Measurements from ENCODE around the gene PRCP. TPM values are rescaled to one million over a fixed set of nuclear protein-coding genes. Genes with fewer than 3 reads are reported as not detected.

Gene PRCP
- polyA plus RNA-seq, 4 donors: 276 to 327 (median 317) TPM

DNA sequence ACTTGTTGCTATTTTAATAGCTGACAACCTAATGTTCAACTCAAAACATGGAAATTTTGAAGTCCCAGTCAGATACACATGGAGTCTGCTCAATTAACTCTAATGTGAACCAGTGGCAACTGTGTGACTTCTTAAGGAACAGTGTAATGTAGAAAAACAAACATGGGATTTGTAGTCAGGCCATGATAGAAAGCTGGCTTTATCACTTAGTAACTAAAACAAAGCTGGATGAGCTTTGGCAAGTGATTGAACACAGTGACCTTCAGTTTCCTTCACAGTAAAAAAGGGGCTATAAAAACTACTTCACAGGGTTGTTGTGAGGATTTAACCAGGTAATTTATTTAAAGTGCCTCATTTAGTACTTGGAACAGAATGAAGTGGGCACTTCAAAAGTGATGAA, 62.6 kb downstream of the PRCP start:
- no peak for DNase-seq (ENCODE audit: low read depth in 4 of 4, low spot score in 3 of 4)

DNA sequence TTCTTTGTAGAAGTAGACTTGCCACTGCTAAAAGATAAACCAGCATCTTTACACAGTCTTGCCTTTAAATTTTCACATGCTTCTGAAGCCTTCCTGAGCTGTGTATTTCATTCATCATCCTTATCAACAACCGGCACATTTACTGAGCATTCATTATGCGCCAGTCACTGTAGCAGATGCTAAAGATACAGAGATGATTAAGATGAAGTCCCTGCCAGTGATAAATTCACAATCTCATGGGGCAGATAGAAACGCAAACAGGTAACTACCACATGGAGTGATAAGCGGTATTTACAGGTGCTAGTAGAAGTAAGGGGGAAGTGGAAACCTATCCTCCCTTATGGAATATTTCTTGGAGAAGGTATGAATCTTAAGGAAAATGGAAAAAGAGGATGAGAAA, 67.2 kb downstream of the PRCP start:
- no peak for DNase-seq (ENCODE audit: low read depth in 4 of 4, low spot score in 3 of 4)

DNA sequence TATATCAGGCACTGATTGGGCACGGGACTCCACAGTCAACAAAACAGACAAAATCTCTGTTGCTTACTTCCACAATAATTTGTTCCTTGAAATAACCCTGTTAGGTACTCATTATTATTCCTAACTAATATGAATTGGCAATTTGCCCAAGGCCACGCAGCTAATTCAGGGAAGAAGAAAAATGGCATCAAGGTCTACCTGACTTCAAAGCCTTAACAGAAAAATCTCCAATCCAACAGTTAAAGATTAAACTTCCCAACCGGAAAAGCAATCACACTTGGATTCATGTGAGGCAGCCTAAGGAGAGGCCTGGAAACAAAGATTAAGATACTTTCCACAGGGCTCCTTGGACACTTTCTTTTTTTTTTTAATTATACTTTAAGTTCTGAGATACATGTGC, 68.9 kb downstream of the PRCP start:
- peak in 3 of 4 donors; percentile 40 to 49 (median 43) for DNase-seq (ENCODE audit: low read depth in 4 of 4, low spot score in 3 of 4)

DNA sequence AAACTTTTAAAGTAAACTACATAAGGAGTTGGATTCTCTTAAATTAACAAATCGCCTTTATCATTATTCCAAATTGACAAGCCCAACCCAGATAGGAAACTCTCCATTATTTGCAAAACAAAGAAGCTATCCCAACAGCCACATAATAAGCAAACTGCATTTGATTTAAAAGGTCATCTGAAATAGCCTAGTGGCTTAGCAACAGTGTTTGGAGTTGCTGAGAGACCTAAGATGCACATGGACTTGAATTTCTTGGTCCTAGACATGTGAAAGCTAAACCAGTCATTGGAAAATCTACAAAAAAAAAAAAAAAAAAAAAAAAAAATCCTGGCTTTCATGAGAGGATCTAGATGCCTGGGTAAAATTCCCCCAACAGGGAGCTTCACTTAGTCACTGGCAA, 69.5 kb downstream of the PRCP start:
- no peak for DNase-seq (ENCODE audit: low read depth in 4 of 4, low spot score in 3 of 4)

DNA sequence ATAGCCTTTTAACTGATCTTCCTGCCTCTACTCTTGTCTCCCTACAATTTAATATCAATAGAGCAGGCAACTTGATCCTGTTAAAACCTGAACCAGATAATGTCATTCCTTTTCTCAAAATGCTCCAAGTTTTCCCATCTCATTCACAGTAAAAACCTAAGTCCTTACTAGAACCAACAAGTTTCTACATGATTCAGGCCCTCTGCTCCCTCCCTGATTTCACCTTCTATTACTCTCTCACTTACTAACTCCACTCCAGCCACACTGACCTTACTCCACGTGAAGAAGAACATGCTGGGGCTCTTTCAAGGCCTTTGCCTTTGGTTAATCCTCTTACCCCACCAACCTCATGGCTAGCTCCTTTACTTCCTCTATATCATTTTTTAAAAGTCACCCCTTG, 71.1 kb downstream of the PRCP start:
- DNase-seq (ENCODE audit: low read depth in 4 of 4, low spot score in 3 of 4): no peak

DNA sequence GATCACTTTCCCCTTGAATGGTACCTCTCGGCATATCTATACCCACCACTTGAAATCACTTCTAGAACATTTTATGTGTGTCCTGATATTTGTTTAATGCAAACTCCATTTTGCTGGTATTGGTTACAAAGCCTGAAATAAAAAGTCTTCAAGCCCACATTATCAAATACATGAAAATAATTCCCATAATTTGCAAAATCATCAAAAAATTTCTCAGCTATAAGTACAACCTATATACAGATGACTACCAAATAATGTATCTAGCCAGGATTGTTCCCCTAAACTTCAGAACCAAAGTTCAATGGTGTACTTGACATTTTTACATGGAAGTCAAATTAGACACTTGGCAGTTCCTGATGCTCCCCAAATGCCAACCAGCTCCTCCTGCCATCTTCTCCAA, 71.8 kb downstream of the PRCP start:
- no peak for DNase-seq (ENCODE audit: low read depth in 4 of 4, low spot score in 3 of 4)

DNA sequence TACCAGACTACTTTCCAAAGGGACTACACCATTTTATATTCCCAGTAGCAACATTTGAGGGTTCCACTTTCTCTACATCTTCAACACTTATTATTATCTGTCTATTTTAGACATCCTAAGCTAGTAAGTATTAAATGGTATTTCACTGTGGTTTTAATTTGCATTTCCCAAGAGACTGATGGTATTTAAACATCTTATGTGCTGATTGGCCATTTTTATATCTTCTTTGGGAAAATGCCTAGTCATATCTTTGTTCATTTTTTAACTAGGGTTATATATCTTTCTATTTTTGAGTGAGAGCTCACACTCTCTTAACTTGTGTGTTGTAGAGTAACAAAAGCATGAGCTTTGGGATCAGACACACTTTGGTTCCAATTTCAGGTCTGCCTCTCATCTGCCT, 73.7 kb downstream of the PRCP start:
- DNase-seq (ENCODE audit: low read depth in 4 of 4, low spot score in 3 of 4): no peak

DNA sequence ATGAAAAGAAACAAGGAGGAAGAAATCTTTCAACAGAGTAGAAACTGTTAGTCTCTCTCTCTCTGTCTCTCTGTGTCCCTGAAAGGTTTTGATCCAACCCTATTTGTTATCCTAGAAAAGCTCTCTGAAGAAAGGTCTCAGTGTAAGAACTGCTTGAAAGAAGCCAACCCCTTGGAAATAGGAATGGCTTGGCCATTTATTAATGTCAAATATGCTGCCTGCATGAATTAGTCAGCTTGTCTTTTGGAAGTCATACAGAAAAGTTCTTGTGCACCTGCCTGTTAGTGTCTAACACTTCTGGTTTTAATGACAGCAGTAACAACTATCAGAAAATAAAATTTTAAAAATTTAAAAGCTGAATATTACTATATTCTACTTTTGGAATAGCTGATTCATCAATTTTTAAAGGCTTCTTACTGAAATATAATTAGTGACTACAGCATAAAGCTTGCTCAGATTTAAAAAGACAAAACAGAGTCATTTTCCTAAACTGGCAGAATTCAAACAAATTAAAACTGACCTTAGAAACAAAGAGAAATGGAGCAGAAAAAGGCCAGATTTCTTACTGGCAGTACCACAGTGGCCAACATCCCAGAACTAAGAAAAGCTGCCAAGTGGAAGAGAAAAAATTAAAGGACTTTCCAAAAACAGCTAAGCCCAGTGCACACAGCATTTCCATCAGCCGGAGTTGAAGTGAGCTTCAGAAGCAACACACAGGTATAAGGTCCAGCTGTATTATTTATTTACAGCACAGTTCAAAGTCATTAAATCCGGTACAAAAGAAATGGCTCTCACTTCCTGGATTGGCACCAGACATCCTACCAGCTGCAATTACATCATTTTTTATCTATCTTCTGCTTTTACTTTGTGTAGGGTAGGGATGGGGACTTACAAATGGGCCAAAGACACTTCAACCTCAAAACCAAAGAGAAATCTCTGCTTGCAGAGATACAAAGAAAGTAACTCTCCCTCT, 76.3 kb downstream of the PRCP start:
- no peak for DNase-seq (ENCODE audit: low read depth in 4 of 4, low spot score in 3 of 4)

DNA sequence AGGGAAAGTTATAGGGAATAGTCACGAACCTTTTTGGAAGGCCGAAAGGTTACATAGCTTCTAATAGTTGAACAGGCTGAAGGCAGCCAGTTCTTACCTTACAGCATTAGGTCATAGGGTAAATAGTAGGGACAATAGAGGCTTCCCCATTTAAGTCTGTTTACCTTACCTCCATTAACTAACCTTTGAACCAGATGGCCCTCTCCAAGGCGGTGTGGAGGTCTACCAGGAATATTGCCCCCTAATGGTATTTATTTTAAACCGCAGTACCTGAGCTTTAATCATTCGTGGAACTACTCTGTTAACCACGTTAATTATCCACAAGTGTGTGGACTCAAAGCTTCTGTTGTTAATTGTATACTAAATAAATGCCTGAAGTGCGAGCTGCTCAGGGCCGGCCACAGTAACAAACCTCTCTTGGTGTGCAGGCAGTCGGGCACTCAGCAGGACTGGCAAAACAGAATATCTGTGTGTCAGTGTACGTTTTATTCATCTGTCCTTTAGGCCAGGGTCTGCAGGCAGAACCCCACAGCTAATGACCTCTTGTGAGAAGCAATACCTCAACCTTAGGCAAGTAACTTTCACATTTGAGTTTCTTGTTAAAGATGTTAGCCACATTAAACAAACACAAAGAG, 81.7 kb downstream of the PRCP start:
- peak in 1 of 4 donors; percentile 28 for DNase-seq (ENCODE audit: low read depth in 4 of 4, low spot score in 3 of 4)

DNA sequence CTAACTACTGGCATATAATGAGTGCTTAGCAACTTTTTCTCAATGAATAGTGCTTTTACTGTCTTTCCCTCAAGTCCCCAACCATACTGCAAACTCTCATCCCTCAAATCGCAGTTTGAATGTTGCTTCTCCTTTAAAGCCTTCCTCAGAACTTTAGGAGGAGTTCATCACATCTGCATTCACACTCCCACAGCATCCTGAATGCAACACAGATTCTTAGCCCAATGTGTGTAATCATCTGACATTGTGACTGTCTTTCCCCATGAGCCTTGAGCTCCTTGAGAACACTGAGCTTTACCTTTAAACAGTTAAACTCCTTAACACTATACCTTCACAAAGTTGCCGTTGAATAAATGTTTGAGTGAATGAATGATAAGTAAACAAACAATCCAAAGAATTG, 84.8 kb downstream of the PRCP start:
- DNase-seq (ENCODE audit: low read depth in 4 of 4, low spot score in 3 of 4): no peak

DNA sequence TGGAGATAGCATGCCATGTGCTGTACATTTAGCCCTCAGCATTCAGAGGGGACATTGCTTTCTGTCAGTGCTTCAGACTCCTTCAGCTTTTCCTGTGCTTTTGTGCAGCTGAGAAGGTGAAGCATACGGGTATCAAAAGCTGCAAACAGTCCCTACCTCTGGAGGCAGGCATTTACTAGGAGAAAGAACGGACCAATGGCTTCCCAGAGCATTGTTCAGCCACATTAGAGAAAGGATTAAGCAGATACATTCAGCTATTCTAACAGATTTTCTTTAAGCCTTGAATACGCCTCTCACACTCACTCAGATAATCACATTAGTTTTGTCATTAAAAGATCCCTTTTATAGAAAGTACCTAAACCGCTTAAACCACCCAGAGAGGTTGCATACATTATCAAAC, 85.9 kb downstream of the PRCP start:
- DNase-seq (ENCODE audit: low read depth in 4 of 4, low spot score in 3 of 4): no peak

DNA sequence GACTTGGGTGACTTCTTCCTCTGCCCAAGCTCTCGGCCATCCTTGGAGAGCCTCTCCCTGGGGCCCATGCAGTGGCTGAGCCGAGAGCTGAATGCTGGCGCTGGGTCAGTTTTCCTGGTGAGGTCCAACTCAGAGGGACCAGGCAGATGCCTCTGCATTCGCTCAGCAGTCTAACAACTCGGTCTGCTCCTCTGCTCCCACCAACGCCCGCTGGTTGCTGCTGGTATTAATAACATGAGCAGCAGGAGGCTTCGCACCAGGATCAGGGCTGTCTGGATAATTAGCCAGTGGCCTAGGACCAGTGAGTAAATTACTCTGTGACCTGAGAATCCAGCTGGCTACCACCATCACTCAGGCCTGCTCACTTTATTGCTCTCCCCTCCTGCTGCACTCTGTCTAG, 88.9 kb downstream of the PRCP start:
- DNase-seq (ENCODE audit: low read depth in 4 of 4, low spot score in 3 of 4): no peak

DNA sequence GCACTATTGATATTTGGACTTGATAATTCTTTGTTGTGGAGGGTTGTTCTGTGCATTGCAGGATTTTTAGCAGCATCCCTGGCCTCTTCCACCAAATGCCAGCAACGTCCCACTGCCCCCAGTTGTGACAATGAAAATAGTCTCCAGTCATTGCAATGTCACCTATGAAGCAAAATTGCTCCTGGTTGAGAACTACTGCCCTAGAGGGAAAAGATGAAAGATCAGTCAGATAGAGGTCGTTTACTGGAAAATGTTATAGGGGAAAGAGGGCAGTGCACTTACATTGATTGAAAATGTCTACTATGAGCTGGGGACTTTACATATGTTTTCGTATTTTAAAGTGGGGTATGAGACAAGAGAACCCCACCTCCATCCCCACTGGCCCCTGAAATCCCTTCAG, 89.5 kb downstream of the PRCP start:
- no peak for DNase-seq (ENCODE audit: low read depth in 4 of 4, low spot score in 3 of 4)

DNA sequence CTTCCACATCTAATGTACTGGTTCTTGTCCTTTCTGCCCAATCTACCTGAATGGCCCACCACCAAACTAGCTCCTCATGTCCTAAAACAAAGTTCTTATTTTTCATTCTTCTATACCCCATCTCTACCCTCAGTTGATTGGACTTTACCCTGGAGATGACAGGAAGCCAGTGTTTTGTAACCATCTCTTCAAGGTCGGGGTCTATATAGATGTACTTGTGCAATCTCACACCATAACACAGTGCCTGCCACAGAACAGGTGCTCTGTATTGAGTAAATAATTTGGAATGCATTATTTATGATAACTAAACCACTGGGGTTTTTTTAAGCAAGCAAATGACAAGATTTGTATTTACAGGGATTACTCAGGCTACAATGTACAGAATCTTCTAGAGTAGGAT, 89.9 kb downstream of the PRCP start:
- DNase-seq (ENCODE audit: low read depth in 4 of 4, low spot score in 3 of 4): no peak

DNA sequence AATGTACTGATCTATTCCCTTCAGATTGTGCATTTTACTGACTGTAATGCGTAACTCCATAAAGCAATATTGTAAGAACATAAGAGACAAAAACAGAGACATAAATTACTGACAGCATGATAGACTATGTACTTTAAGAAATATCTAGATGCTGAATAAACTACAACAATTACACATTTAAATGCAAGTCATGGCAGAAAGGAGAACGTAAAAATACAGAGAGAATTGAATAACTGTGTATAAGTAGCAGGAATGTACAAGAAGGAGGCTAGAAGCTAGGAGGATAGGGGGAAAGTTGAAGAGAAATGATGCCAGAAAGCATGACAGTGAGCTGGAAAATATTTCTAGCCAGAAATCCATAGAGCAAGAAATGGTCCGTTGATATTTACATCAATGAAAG, 92.6 kb downstream of the PRCP start:
- DNase-seq (ENCODE audit: low read depth in 4 of 4, low spot score in 3 of 4): no peak

DNA sequence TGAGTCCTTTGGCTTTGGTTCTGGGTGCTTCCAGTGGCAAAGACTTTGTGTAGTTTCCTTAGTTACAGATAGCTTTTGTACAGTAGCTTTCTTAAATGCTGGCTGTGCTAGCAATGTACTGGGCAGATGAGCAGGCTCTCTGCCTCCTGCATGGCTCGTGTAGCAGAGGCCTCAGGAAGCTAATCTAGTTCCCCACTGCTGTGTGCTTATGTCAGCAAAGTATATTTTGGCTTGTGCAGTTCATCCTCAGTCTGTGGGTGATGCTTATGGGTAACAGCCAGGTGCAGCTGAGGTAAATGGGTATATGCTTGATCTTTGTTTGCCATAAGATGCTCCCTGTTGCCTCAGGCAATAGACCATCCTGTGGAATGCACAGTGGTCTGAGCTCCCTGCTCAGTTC, 97.5 kb downstream of the PRCP start:
- no peak for DNase-seq (ENCODE audit: low read depth in 4 of 4, low spot score in 3 of 4)

DNA sequence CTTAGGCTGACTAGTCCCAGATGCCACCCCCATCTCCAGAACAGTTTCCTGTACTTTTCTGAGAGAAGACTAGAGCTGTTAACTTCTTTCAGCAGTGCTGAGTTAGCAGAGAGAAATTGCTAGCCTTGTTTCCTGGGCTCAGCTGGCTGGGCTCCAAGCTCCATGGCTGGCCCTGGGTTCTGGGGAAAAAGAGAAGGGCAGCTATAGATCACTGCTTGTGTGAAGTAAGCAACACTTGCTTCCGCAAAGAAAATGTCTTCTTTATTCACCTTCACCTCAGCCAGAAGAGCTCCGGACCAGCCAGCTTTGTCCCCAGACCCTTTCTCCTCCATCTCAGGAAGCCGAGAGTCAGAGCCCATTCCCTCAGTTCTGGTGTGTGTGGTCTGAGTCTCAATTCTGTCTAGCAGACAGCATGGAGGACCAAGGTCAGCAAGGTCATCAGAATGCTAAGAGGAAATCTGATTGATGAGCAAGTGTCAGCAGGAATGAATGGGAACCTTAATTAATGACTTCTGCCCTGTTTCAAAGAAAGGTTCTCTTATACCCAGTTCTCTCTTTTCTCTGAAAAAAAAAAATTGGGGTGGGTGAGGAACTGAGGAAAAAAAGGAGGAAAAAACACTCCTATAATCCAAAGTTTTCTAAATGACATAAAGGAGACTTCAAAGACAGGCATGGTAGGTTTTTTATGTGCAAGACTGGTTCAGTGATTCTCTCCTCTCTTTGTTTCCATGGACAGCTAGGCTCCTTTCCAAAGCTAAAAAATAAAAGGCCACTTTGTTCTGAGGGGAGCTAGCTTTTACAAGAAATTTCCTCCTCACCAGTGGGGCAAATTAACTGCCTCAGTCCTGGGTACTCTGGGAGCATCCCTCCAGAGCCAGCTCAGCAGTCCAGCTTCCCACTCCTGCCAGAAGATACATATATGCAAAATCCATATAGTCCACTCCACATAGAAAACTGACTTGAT, 103.0 kb downstream of the PRCP start:
- no peak for DNase-seq (ENCODE audit: low read depth in 4 of 4, low spot score in 3 of 4)

DNA sequence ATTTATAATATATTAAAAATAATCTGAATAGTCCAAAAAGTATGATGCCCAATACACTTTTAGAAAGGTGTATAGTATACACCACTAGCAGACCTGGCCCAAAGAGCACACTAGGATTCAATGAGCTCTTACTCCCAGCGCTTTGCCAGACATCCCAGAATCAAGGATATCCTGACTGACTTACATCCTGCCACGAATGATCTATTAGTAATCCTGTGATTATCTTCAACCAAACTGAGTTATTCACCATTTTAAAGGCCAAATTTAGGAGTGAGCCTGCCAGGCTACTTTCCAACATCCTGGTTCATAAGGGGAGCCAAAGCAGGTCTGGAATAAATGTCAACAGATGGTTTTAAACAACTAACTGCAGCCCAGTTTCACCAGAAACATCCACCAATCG, 105.7 kb downstream of the PRCP start:
- DNase-seq (ENCODE audit: low read depth in 4 of 4, low spot score in 3 of 4): no peak

DNA sequence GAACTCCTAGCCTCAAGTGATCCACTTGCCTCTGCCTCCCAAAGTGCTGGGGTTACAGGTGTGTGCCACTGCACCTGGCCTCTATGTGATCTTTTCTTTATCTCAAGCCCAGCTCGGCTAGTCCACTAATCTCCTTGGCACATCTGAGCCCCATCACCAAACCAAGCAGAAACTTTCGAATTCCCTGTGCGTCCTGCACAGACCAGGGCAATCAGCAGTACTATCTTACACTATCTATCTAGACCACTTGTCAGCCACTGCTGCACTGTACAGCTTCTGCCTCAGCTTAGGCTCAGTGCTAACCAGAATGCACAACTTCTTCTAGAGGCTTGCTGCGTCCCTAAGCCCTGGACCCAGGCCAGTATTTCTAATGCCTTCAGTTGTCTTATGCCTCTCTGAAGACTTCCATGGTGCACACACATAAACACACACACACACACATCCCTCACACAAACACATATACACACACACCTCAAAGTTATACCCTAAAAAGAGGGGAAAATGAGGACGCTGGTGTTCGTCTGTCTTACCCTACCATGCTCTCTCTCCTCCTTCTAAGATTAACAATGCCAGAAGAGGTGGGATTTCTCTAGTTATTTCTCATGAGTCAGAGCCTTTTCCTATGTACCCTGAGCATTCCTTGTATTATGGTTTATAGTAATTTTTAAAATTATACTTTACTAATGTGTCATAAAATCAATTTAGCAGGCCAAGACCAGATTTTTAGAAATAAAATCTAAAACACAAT, 107.2 kb downstream of the PRCP start:
- no peak for DNase-seq (ENCODE audit: low read depth in 4 of 4, low spot score in 3 of 4)

DNA sequence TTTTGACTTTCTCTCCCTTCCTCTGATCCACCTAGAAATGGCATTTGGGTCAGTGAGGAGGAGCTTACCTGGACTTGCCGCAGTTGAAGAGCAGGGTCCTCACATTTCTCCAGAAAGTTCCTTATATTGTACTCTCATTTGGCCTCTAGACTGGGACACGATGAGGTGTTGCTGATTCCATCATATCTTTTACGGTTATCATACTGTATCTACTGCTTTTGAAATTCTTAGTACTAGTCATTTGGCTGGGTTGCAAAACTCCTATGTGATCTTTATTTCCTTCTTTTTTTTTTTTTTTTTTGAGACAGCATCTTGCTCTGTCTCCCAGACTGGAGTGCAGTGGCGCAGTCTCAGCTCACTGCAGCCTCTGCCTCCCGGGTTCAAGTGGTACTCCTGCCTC, 107.9 kb downstream of the PRCP start:
- no peak for DNase-seq (ENCODE audit: low read depth in 4 of 4, low spot score in 3 of 4)

Data from right renal pelvis (tissue), 4 donors.